Activated naive CD4-positive, alpha-beta T cell treated with anti-CD3 and anti-CD28 coated beads for 36 hours (primary cell): Measurements from ENCODE around the gene ROGDI. TPM values are rescaled to one million over a fixed set of nuclear protein-coding genes. Genes with fewer than 3 reads are reported as not detected.

Experiments used
- CTCF ChIA-PET: fragments of 350-600 bp; sonication (Branson Sonifier 250); formaldehyde crosslinking; loops from one replicate; lab custom pipeline; 2021; ENCODE audit warnings: antibody characterized with exemption; lab: Charles Lee
- DNase-seq: peaks from one replicate; pipeline ENCODE4 v3.0.0-alpha.2; 2020
- H3K27ac Mint-ChIP-seq: one replicate; pipeline ENCODE4 v1.8.0; 2021; ENCODE audit warnings: mild to moderate bottlenecking, mixed read lengths
- H3K27me3 Mint-ChIP-seq: one replicate; pipeline ENCODE4 v1.8.0; 2021; ENCODE audit warnings: low read depth, mixed read lengths
- H3K36me3 Mint-ChIP-seq: one replicate; pipeline ENCODE4 v1.8.0; 2021; ENCODE audit warnings: low read depth, mixed read lengths
- H3K4me1 Mint-ChIP-seq: one replicate; pipeline ENCODE4 v1.8.0; 2021; ENCODE audit warnings: low read depth, mixed read lengths
- H3K4me3 Mint-ChIP-seq: one replicate; pipeline ENCODE4 v1.8.0; 2021; ENCODE audit warnings: mild to moderate bottlenecking, moderate library complexity, mixed read lengths
- H3K9me3 Mint-ChIP-seq: one replicate; pipeline ENCODE4 v1.8.0; 2021; ENCODE audit warnings: mixed read lengths
- intact Hi-C: fragments of 100-400 bp; cut with micrococcal nuclease; formaldehyde crosslinking; loops from one replicate; pipeline ENCODE4 v1.15.1; 2023
- total RNA-seq, 2 experiments: library from RNA; stranded (reverse); gene quantifications; one replicate each; pipeline ENCODE4 v1.2.3, GENCODE V29; 2021

Gene ROGDI
- total RNA-seq: 1 to 10 TPM; 2.0 to 4.0 TPM

DNA sequence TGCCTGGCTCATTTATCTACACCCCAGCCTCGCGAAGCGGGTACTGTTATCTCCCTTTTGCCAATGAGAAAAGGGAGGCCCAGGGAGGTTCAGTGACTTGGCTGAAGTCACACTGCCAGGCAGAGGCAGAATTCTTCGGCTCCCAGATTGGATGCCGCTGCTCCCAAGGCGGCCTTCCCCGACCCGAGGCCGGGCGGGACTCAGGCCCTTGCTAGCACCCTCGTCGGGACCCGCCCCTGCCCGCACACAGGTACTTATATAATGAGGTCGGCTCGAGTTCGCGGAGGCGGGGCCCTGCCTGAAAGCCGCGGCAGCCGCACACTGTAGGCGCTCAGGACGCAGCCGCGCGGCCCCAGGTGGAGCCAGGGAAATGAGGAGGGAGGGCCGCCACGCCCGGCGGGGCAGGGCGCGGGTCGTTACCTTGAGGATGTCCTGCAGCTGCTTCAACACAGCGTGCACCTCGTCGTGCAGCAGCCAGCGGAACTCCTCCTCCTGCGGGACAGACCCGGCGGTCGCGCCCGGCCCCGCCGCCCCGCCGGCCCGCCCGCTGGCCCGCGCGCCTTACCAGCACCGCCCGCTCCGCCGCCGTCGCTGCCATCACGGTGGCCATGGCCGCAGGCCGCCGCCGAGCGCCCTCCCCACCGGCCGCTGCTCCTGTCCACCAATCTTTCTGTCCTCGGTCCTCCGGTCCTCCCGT is at the start of gene ROGDI:
Gene ROGDI, minus strand, starts transcription at position 672 of the 697 bp plus-strand sequence. Its CDS starts 62 bp downstream, at position 610.
- Mint-ChIP-seq H3K9me3 (no peaks in the 10 kb centered on the region), H3K4me1 (peaks cover 9% of the 10 kb centered on the region), H3K4me3 (peak within 1 kb of the TSS; percentile 77), H3K36me3 (peaks cover 5% of the 10 kb centered on the region), H3K27me3 (no peaks in the 10 kb centered on the region), H3K27ac (no peak within 1 kb of the TSS)
- intact Hi-C loops: loop anchor here (1.0 to 2.0 kb wide), 6 partner anchors 34 to 264 kb away; partner anchors contain the start of genes ANKS3, CDIP1, DNAAF8 and GLYR1
- CTCF ChIA-PET: interaction anchor here (1.5 kb wide), 1 partner anchor 154 kb away, joined by 3 read pairs; no protein-coding TSS in a partner anchor
- peak; percentile 81 for DNase-seq

DNA sequence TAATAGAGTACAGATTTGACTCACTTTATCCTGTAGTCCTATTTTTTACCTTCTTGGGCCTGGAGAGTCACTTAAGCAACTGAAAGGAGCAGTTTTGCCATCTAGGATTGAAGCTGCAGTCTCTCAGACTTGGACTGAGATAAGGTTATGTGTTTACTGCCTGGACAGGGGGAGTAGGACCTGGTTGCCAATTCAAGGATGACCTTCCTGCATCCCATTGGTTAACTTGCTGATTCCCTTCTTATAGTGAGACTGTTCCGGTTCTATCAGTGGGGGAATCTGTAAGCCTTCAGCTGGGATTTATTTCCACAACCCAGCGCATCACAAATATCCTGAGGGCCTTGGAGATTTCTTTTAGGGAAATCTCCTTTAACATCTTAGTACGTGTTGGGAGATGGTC is 47.8 kb upstream of the ROGDI start:
- H3K36me3 Mint-ChIP-seq: peaks cover 18% of the 10 kb centered on the region
- intact Hi-C loops: no loop called here
- CTCF ChIA-PET: no interaction called here
- DNase-seq: no peak
- no peaks in the 10 kb centered on the region for H3K9me3 Mint-ChIP-seq
- no peak overlapping the region for H3K4me3 Mint-ChIP-seq
- peaks cover 51% of the 10 kb centered on the region for H3K4me1 Mint-ChIP-seq
- H3K27me3 Mint-ChIP-seq: no peaks in the 10 kb centered on the region
- H3K27ac Mint-ChIP-seq: no peak overlapping the region

- peaks cover 55% of the 10 kb centered on the region for H3K4me1 Mint-ChIP-seq
- intact Hi-C loops: loop anchor here (1.0 to 5.0 kb wide), 8 partner anchors 46 to 421 kb away; partner anchors contain the start of genes ANKS3, DNAAF8, DNAJA3 and EEF2KMT
- peak overlapping the region; percentile 79 for H3K4me3 Mint-ChIP-seq
- H3K9me3 Mint-ChIP-seq: no peaks in the 10 kb centered on the region
- CTCF ChIA-PET: no interaction called here
- H3K36me3 Mint-ChIP-seq: peaks cover 21% of the 10 kb centered on the region
- H3K27me3 Mint-ChIP-seq: no peaks in the 10 kb centered on the region
- peak; percentile 61 for DNase-seq
- H3K27ac Mint-ChIP-seq: peak overlapping the region; percentile 61
Measured at GRCh38 chr16:4847774-4848587, 45.5 kb upstream of the ROGDI start.

- CTCF ChIA-PET: no interaction called here
- Mint-ChIP-seq H3K36me3 (peaks cover 22% of the 10 kb centered on the region), H3K27ac (peak within 1 kb of the TSS; percentile 80), H3K9me3 (no peaks in the 10 kb centered on the region), H3K4me3 (peak within 1 kb of the TSS; percentile 83), H3K27me3 (no peaks in the 10 kb centered on the region), H3K4me1 (peaks cover 54% of the 10 kb centered on the region)
- intact Hi-C loops: loop anchor here (1.0 to 5.0 kb wide), 8 partner anchors 45 to 420 kb away; partner anchors contain the start of genes ANKS3, DNAAF8, DNAJA3 and EEF2KMT
- DNase-seq: peak; percentile 100
Measured at GRCh38 chr16:4846901-4847773, 44.7 kb upstream of the ROGDI start, which contains the start of the genes GLYR1 and UBN1. Gene GLYR1 (minus strand): TSS chr16:4847288. CDS start chr16:4847265, 23 bp downstream. Gene UBN1 (plus strand): TSS chr16:4847481. CDS start chr16:4852918, 5,437 bp downstream.

DNA sequence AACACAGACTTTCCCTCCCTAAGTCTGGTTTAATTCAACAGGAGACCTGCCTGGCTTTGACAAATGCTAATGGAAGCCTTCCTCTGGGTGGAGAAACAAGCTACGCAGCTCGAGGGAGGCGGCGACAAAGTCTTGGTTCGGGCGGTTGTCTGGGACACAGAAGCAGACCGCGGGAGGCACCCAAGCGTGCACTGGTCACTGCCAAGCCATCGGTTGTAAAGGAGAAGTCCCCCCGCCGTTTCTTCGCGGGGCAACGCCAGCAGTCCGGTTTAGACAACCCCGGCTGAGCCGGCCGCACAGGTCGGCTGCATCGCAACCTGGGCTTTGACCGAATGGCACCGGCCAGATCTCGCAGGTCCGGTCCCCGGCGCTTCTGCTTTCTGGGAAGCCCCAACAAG is 44.1 kb upstream of the ROGDI start:
- H3K36me3 Mint-ChIP-seq: peaks cover 26% of the 10 kb centered on the region
- CTCF ChIA-PET: no interaction called here
- peaks cover 52% of the 10 kb centered on the region for H3K4me1 Mint-ChIP-seq
- H3K27ac Mint-ChIP-seq: peak overlapping the region; percentile 73
- H3K27me3 Mint-ChIP-seq: no peaks in the 10 kb centered on the region
- DNase-seq: peak; percentile 23
- intact Hi-C loops: loop anchor here (2.0 to 5.0 kb wide), 3 partner anchors 186 to 419 kb away; partner anchors contain the start of genes DNAJA3, MGRN1 and NAGPA
- H3K9me3 Mint-ChIP-seq: no peaks in the 10 kb centered on the region
- peak overlapping the region; percentile 83 for H3K4me3 Mint-ChIP-seq

DNA sequence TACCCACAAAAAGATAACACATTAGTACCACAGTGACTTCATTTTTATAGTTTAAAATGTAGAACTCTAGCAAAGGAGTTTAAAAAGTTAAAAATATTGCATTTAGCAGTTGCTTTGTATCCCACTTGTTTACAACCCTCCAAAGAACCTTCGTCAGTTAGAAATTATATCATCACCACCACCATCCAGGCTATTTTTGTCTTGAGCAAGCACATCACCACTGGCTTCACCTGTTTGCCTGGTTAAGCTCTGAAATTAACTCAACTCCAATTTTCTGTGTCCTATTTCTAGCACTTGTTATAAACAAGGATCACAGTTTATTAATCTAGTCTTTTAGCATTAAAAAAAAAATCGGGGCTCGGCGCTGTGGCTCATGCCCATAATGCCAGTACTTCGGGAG is 38.6 kb upstream of the ROGDI start:
- no peaks in the 10 kb centered on the region for H3K27me3 Mint-ChIP-seq
- H3K4me1 Mint-ChIP-seq: peaks cover 16% of the 10 kb centered on the region
- no peak overlapping the region for H3K4me3 Mint-ChIP-seq
- H3K27ac Mint-ChIP-seq: no peak overlapping the region
- peaks cover 45% of the 10 kb centered on the region for H3K36me3 Mint-ChIP-seq
- CTCF ChIA-PET: interaction anchor here (0.6 kb wide), 1 partner anchor 650 kb away, joined by 5 read pairs; no protein-coding TSS in a partner anchor
- DNase-seq: no peak
- intact Hi-C loops: no loop called here
- H3K9me3 Mint-ChIP-seq: no peaks in the 10 kb centered on the region

- H3K4me3 Mint-ChIP-seq: no peak overlapping the region
- H3K36me3 Mint-ChIP-seq: peaks cover 38% of the 10 kb centered on the region
- CTCF ChIA-PET: no interaction called here
- H3K4me1 Mint-ChIP-seq: peaks cover 7% of the 10 kb centered on the region
- H3K27me3 Mint-ChIP-seq: no peaks in the 10 kb centered on the region
- no peak overlapping the region for H3K27ac Mint-ChIP-seq
- no peak for DNase-seq
- intact Hi-C loops: no loop called here
- H3K9me3 Mint-ChIP-seq: no peaks in the 10 kb centered on the region
Measured at GRCh38 chr16:4839942-4840341, 37.5 kb upstream of the ROGDI start.

GRCh38 chr16:4837733-4838501 is 35.5 kb upstream of the ROGDI start:
- Mint-ChIP-seq H3K9me3 (no peaks in the 10 kb centered on the region), H3K4me1 (peaks cover 9% of the 10 kb centered on the region), H3K36me3 (peaks cover 28% of the 10 kb centered on the region), H3K4me3 (no peak overlapping the region), H3K27me3 (no peaks in the 10 kb centered on the region), H3K27ac (no peak overlapping the region)
- intact Hi-C loops: no loop called here
- no peak for DNase-seq
- CTCF ChIA-PET: no interaction called here

DNA sequence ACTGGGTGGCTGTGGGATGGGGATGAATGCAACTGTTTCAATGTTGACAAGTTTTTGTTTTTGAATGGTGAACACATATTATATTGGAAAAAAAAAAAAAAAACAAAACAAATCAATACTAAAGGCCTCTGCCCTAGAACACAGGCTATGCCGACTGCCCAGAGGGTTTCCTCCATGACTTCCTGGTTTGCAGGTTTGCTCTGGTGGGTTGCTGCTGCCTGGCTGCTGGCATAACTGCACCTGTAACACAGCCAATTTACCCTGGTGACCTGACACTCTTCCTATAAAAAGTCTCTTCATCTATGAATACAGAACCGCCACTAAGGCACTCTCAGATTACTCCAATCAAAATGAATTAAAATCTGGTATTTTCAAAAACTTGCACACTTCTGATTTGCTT is 34.3 kb upstream of the ROGDI start:
- no peak overlapping the region for H3K4me3 Mint-ChIP-seq
- CTCF ChIA-PET: no interaction called here
- DNase-seq: no peak

GRCh38 chr16:4833584-4833983 is 31.2 kb upstream of the ROGDI start:
- Mint-ChIP-seq H3K36me3 (peaks cover 28% of the 10 kb centered on the region), H3K27ac (no peak overlapping the region), H3K9me3 (no peaks in the 10 kb centered on the region), H3K4me1 (peaks cover 7% of the 10 kb centered on the region), H3K27me3 (no peaks in the 10 kb centered on the region), H3K4me3 (no peak overlapping the region)
- DNase-seq: no peak
- CTCF ChIA-PET: no interaction called here
- intact Hi-C loops: no loop called here

More for the DNA sequence above, 34.3 kb upstream of the ROGDI start:
- Mint-ChIP-seq H3K9me3 (no peaks in the 10 kb centered on the region), H3K27ac (no peak overlapping the region), H3K36me3 (peaks cover 32% of the 10 kb centered on the region), H3K4me1 (peaks cover 9% of the 10 kb centered on the region), H3K27me3 (no peaks in the 10 kb centered on the region)
- intact Hi-C loops: loop anchor here (1.0 kb wide), 1 partner anchor 22 kb away; no protein-coding TSS in a partner anchor

DNA sequence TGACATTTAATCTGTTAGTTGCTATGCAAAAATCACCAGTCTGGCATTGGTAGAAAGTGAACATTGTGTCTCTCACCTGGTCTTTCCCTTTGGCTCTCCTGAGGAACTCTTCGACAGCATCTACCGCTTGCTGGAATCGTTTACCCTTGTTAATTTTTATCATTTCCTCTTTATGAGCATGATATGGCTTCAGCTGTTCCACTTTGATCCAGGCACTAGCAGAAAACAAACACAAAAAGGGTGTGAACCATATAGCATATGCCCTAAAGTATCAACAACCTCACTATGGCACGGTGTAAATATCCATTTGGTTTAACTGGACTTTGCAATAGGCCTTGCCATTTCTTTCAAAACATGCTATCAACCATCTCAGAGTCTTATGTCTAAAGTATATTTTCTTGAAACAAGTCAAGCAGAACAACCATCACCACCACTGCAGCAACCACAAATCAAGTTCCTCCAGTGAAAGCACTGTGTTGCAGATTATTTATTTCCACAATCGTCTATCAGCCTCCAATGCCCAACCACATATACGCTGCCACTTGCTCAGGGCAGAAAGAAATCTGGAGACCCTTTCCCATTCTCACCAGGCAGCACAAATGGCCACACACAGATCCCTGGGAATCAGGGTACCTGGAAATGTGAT is 30.4 kb upstream of the ROGDI start:
- Mint-ChIP-seq H3K4me3 (no peak overlapping the region), H3K9me3 (no peaks in the 10 kb centered on the region), H3K27ac (no peak overlapping the region), H3K4me1 (peaks cover 7% of the 10 kb centered on the region), H3K27me3 (no peaks in the 10 kb centered on the region), H3K36me3 (peaks cover 28% of the 10 kb centered on the region)
- DNase-seq: no peak
- CTCF ChIA-PET: no interaction called here
- intact Hi-C loops: no loop called here
